ENCODE data around the gene ASB10.

Gene ASB10

DNA sequence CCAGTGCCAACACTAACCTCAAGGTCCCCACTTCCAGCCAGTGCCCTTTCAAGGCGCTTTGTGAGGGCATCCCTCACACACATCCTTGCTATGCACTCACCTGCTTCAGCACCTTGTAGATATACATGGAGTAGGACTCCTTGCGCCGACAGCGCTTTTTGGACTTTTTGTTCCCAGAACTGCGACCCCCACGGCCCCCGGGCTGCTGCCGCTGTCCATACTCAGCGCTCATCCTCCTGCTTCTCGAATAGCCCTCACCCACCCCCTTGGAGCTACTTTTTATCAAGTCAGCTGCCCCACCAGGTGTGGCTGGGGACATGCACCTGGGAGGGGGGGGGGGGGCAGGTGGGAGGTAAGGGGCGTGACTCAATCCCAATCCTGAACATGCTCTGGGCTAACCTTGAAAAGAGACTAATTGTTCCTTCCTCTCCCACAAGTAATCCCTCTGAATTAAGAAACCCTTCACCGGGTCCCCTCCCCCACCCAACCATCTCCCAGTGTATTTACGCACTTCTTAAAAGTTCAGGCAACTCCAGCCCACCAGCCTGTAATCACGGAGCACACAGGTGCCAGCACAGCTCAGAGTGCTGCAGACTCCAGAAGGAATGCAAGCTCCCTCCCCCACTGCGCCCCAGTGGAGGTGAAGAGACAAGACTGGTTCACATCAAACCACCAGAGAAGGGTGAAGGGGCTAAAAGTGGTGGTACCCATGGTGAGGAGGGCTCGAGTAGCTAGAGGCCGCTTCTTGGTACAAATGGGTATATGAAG, 23.2 kb upstream of the ASB10 start, which contains the start of gene H2BK1:
H2BK1 (minus strand) TSS at position 402 of the 768 bp plus-strand sequence; CDS start at position 232, 170 bp downstream.
- DNase-seq (ENCODE audit: low spot score): no peak

DNA sequence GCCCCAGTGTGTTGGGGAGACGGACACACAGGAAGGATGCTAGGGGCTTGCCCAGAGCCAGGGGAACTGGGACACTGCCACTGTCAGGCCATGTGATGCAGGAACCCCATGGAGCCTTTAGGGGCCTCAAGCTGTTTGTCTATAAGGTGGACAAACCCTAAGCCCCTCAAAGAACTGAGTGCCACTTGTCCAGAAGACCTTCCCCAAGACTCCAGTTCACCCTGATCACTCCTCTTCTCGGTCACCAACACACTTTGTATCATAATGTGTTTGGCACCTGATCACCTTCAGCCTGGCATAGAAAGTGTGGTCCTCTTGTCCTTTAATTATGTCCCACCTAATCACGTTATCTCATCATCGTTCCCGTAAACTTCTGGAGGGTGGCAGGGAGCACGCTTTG, 22.5 kb upstream of the ASB10 start:
- DNase-seq (ENCODE audit: low spot score): no peak

- DNase-seq (ENCODE audit: low spot score): no peak
Measured at GRCh38 chr7:151208253-151208862, 21.3 kb upstream of the ASB10 start.

GRCh38 chr7:151207804-151208203, 20.8 kb upstream of the ASB10 start:
- DNase-seq (ENCODE audit: low spot score): no peak

DNA sequence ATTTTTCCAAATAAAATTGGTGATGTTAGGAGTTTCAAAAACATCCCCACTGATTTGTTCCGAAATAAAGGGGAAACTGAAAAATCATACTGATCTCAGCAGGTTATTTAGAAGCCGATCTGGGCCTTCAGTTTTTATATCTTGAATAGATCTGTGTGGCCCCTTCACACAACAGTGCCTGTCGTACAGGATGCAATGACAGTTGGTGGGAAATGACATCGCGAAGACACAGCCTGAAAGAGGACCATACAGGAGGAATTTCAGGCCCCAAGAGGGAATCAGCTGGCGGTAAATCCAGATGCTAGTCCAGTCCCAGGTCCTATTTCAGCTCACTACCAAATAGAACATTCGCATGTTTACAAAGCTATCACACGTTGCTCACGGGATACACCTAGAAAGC, 20.3 kb upstream of the ASB10 start:
- no peak for DNase-seq (ENCODE audit: low spot score)

DNA sequence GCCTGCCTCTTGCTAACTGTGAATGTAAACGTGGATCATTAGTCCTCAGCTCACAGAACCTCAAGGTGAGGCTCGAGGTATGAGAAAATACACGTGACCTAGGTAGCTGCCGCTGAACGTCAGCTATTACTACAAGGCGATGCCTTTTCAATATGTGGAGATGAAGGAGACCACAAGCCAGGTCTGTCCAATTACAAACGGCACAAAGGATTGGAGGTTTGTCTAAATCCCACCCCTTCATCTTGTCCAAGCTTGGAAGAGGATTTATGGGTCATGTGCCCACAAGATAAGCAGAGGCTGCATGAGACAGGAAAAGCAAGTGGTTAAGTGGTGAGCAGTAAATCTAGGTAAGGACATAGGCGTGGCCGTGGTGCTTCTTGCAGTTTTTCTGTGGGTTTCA, 19.9 kb upstream of the ASB10 start:
- DNase-seq (ENCODE audit: low spot score): no peak

DNA sequence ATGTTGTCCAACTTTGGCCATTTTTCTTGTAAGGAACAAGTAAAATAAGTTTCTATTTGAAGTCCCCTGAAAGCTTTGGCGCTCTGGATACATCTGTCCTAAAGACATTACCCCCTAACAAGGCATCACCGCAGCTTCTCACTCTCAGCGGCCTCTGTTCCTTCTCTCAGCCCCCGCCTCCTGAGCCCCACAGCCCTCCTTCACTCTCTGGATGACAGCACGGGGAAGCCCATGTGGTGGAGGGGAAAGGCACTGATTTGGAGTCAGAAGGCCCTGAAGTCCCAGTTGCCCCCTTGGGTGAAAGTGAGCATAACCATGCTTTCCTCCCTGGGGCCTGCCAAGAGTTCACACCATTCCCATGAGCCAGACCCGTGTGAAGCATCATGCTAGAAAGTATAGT, 18.7 kb upstream of the ASB10 start:
- no peak for DNase-seq (ENCODE audit: low spot score)

GRCh38 chr7:151204383-151205032, 17.5 kb upstream of the ASB10 start:
- no peak for DNase-seq (ENCODE audit: low spot score)

DNA sequence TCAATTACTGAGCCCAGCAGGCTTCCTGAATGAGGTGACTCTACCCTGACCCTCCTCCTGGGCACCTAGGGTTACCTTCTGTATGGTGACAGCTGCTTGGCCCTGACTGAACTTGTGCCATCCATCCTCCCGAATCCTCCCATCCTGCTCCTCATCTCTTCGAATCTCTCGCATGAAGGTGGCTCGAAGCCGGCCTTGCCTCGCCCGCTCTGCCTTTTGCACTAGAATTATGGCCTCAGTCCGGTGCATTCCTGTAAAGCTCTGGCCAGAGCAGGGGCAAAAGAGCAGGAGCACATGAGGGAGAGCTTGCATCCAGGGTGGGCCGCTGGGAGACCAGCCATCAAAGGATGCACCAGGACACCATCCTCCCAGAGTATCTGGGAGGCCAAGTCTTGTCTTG, 15.8 kb upstream of the ASB10 start:
- DNase-seq (ENCODE audit: low spot score): no peak

DNA sequence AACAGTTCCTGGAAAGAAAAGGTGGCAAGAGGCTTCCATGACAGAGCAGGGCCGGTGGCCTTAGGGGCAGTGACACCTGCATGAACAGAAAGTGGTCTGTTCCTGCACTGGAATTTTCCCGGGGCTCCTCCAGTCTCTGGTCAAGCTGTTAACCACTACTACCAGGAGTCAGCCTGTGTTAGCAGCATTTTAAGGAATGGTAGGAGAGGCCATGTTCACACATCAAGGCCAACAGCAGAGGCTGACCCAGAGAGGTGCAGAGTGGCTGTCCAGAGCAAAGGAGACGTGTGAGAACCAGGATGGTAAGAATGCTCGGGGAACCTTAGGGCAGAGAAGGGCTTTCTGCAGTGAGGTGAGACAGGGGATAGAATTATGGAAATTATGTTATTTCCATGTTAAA, 14.7 kb upstream of the ASB10 start:
- DNase-seq (ENCODE audit: low spot score): no peak

DNA sequence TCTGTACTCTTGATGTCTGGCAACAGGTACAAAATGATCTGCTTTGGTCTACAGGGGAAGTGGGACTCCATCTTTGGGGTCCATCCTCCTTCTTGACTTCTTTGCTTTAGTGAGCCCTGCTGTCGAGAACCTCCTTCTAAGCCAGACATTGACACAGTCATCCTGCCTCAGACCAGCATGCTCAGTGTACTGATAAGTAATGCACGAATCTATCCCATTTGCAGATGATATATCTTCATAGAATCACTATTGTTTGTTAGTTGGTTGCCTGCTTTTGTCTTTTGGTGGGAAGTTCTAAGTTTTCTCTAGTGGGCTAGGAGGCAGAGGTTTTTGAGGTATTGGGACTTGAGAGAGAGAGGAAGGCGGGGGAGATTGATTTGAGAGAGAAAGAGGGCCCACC, 14.3 kb upstream of the ASB10 start:
- no peak for DNase-seq (ENCODE audit: low spot score)

DNA sequence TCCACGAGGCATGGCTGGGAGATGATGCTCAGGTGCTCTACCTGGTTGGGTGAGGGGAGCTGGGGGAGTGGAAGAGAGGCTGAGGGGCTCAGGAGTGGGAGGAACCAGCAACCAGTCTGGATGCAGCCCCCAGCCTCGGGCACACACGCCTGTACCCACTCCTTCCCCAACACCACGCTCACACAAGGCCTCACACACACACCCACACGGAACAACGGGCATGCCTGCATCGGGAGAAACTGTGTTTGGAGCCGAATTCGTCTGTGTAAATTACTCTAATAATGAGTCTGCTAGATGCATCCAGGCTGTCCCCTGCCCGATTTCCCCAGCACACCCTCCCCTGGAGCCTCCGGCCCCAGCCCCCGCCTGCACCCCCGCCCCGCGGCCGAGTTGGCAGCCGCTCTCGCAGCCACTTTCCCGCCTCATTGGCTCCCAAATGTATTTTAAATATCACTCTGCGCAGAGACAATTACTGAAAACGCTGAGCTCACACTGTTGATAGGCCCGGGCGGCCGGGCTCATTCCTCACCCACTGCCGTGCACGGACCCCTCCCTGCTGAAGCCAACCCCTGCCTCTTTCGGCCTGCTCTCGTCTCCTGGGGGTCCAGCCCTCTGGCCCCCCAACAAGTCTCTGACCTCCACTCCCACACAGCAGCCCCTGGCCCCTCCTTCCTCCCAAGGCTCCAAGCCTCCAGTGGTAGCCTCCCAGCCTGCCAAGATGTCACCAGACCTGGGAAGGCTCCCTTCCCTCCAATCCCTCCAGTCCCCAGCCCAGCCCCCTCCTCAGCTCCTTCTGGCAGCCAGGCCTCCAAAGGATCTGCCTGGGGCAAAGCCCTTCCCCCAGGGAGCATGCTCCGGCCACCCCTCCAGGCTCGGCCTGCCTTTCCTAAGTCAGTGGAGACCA, 12.1 kb upstream of the ASB10 start:
- no peak for DNase-seq (ENCODE audit: low spot score)

DNA sequence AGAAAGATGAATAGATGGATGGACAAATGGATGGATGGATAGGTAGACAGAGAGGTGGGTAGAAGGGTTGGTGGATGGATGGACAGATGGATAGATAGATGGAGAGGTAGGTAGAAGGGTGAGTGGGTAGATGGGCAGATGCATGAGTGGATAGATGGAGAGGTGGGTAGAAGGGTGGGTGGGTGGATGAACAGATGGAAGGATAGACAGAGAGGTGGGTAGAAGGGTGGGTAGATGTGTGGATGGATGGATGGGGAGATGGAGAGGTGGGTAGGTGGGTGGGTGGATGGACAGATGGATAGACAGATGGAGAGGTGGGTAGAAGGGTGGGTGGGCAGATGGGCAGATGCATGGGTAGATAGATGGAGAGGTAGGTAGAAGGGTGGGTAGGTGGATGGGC, 10.9 kb upstream of the ASB10 start:
- no peak for DNase-seq (ENCODE audit: low spot score)

DNA sequence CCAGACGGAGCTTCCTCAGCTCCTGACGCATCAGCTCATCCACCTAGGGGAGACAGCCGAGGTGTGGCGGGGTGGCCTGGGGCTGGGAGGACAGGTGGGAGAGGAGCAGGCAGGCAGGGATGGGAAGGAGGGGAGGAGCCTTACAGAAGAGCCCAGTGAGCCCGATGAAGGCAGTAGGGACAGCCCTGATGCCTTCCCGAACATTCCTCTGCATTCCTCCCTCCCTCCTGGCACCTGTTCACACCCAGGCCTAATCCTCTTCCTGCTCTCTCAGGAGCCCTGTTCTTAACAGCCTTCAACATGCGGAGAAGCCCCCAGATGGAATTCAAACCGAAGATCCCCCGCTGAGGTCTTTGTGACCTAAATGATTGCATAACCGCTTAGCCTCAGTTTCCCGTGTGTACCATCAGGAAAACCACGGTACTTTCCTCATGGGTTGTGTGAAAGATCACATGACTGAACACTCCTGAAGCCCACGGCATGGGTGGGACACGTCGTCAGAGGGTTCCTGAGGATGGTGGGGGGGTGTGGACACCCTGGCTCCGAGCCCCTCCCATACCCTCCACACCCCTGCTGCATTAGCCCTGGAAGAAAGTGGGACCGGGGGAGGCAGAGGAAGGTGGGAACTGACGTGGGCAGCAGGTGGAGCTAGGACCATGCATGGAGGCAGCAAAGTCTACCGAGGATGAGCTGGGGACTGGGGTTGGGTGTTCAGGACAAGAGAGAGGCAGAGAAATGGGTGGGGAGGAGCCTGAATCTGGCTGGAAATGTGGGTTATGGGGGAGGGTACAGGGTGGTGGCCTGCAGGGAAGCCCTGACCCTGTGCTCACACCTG, 8.8 kb upstream of the ASB10 start:
- no peak for DNase-seq (ENCODE audit: low spot score)

DNA sequence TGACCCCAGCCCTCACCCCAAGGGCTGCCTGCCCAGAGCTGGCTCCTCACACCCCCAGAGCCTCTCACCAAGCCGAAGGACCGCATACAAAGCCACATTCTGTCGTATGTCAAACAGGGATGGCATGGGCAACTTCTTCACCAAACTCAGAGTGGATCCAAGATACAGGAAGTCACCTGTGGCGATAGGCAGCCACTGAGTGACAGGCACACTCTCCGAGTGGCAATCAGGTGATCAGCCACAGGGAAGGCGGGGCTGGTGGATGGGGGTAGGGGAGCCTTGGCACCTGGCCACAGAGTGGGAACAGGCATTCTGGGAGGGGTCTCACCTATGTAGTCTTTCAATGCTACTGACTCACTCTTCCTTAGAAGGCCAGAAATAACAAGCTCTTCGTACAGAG, 7.1 kb upstream of the ASB10 start:
- no peak for DNase-seq (ENCODE audit: low spot score)

- DNase-seq (ENCODE audit: low spot score): no peak
Measured at GRCh38 chr7:151193203-151193978, 6.3 kb upstream of the ASB10 start.

- no peak for DNase-seq (ENCODE audit: low spot score)
Measured at GRCh38 chr7:151192002-151192539, 5.0 kb upstream of the ASB10 start.

- DNase-seq (ENCODE audit: low spot score): no peak
Measured at GRCh38 chr7:151191544-151191943, 4.5 kb upstream of the ASB10 start.

DNA sequence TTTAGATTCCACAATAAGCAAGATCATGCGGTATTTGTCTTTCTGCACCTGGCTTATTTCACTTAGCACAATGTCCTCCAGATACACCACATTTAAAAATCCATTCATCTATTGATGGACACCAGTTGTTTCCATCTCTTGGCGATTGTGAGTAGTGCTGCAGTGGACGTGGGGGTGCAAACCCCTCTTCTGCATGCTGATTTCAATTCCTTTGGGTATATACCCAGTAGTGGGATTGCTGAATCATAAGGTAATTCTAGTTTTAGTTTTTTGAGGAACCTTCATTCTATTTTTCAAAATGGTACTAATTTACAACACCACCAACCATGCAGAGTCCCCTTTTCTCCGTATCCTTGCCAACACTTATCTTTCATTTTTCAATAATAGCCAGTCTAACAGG, 2.0 kb upstream of the ASB10 start:
- DNase-seq (ENCODE audit: low spot score): no peak

DNA sequence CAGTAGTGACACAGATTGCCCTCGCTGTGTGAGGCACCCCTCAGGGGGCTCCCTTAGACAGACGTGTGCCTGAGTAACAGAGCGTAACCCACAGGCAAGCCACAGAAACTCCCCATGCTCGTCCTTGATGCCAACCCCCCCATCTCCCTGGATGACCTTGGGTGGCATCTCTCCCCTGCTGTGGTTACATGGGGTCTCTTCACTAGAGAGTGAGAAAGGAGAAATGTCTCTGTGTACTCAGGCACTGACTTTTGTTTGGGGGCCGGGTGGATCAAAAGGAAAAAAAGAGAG, 1.1 kb upstream of the ASB10 start:
- no peak for DNase-seq (ENCODE audit: low spot score)

Data from GM03348 (cell line).